SK-N-SH (cell line): ENCODE data around the gene UTS2. TPM values are rescaled to one million over a fixed set of nuclear protein-coding genes. Genes with fewer than 3 reads are reported as not detected.

Experiments used
- CTCF ChIA-PET: fragments of 300-600, 350-600 bp; formaldehyde crosslinking; extraction: SDS; loops from one replicate; lab custom pipeline; 2021; lab: Yijun Ruan, JAX
- POLR2A ChIA-PET: fragments of 350-600 bp; sonication (Branson Sonifier 250); formaldehyde crosslinking; extraction: SDS; loops from one replicate; lab custom pipeline; 2020; ENCODE audit warnings: antibody characterized with exemption, inconsistent platforms; lab: Yijun Ruan, JAX
- DNase-seq: peaks from one replicate; pipeline ENCODE4 v3.0.0; 2012
- H2AFZ ChIP-seq: fragments of 200-600 bp; sonication (generic); 2 replicates; pipeline ENCODE4 v1.8.1; 2016; ENCODE audit warnings: antibody characterized with exemption, mild to moderate bottlenecking, low read depth
- H3F3A ChIP-seq: fragments of 200-600 bp; sonication (generic); replicated peaks from 2 replicates; pipeline ENCODE3; 2016; ENCODE audit warnings: antibody characterized with exemption, mild to moderate bottlenecking; ENCODE audit not compliant: insufficient read depth
- H3K27ac ChIP-seq, 2 experiments: fragments of 200-500 bp in 1 of 2; fragments of 200-600 bp in 1 of 2; sonication (Bioruptor generic) in 1 of 2; sonication (generic), shearing (Covaris generic) in 1 of 2; 2 replicates each; pipeline versions ENCODE4 v1.5.1 to v1.6.1; 2014 to 2016; ENCODE audit warnings: low read depth in 2 of 2, inconsistent platforms in 1 of 2, low read length in 1 of 2, mild to moderate bottlenecking in 1 of 2, mixed read lengths in 1 of 2
- H3K27me3 ChIP-seq: fragments of 200-600 bp; sonication (generic), shearing (Covaris generic); 2 replicates; pipeline ENCODE4 v1.6.1; 2016; ENCODE audit warnings: mixed run types; ENCODE audit not compliant: insufficient read depth
- H3K36me3 ChIP-seq, 2 experiments: fragments of 200-500 bp in 1 of 2; fragments of 200-600 bp in 1 of 2; sonication (Bioruptor generic) in 1 of 2; sonication (generic) in 1 of 2; replicated peaks in 1 of 2; 2 replicates each; pipeline versions ENCODE3 to v1.5.1; 2014 to 2016; ENCODE audit warnings: low read length in 1 of 2, mild to moderate bottlenecking in 1 of 2; ENCODE audit not compliant: insufficient read depth in 2 of 2, control insufficient read depth in 1 of 2
- H3K4me1 ChIP-seq, 2 experiments: fragments of 200-500 bp in 1 of 2; fragments of 200-600 bp in 1 of 2; sonication (Bioruptor generic) in 1 of 2; sonication (generic), shearing (Covaris generic) in 1 of 2; 2 replicates each; pipeline versions ENCODE4 v1.5.1 to v1.6.1; 2014 to 2016; ENCODE audit warnings: low read depth in 1 of 2, low read length in 1 of 2, mixed run types in 1 of 2; ENCODE audit not compliant: insufficient read depth in 2 of 2, control insufficient read depth in 1 of 2
- H3K4me2 ChIP-seq: fragments of 200-600 bp; sonication (generic), shearing (Covaris generic); 2 replicates; pipeline ENCODE4 v1.6.1; 2017; ENCODE audit warnings: mixed run types
- H3K4me3 ChIP-seq, 2 experiments: fragments of 200-500 bp in 1 of 2; fragments of 200-600 bp in 1 of 2; sonication (Bioruptor generic) in 1 of 2; sonication (generic), shearing (Covaris generic) in 1 of 2; 2 replicates each; pipeline versions ENCODE4 v1.5.1 to v1.8.1; 2014 to 2016; ENCODE audit warnings: low read depth in 2 of 2, inconsistent platforms in 1 of 2, low read length in 1 of 2, mild to moderate bottlenecking in 1 of 2, mixed read lengths in 1 of 2, moderate library complexity in 1 of 2
- H3K79me2 ChIP-seq: fragments of 200-600 bp; sonication (generic); 2 replicates; pipeline ENCODE4 v1.8.1; 2017; ENCODE audit warnings: mild to moderate bottlenecking; ENCODE audit not compliant: insufficient read depth
- H3K9ac ChIP-seq: fragments of 200-600 bp; sonication (generic); 2 replicates; pipeline ENCODE4 v1.6.1; 2017; ENCODE audit warnings: mixed run types
- H3K9me2 ChIP-seq: fragments of 200-600 bp; sonication (generic); 2 replicates; pipeline ENCODE4 v1.6.1; 2017; ENCODE audit warnings: mixed run types
- H3K9me3 ChIP-seq: fragments of 200-600 bp; sonication (generic); 2 replicates; pipeline ENCODE4 v1.6.1; 2017; ENCODE audit warnings: mixed run types, mild to moderate bottlenecking, moderate library complexity
- H4K20me1 ChIP-seq: fragments of 200-600 bp; sonication (generic); 2 replicates; pipeline ENCODE4 v1.6.1; 2017; ENCODE audit warnings: mild to moderate bottlenecking, mixed run types; ENCODE audit not compliant: insufficient read depth
- CHD2 ChIP-seq: fragments of 150-350 bp; IDR thresholded peaks from 2 replicates; pipeline ENCODE4 v1.6.1; 2018; ENCODE audit warnings: low read length; ENCODE audit not compliant: partially characterized antibody
- FOXJ3 ChIP-seq: sonication (generic); formaldehyde crosslinking; IDR thresholded peaks from 2 replicates; pipeline ENCODE4 v1.5.1; 2020; ENCODE audit warnings: mild to moderate bottlenecking, missing genetic modification reagents
- FOXM1 ChIP-seq: IDR thresholded peaks from 2 replicates; pipeline ENCODE4 v1.4.0; 2012; ENCODE audit warnings: low read depth, mild to moderate bottlenecking
- JUND ChIP-seq: IDR thresholded peaks from 2 replicates; pipeline ENCODE4 v1.4.0; 2012
- MEF2A ChIP-seq: IDR thresholded peaks from 2 replicates; pipeline ENCODE4 v1.4.0; 2012; ENCODE audit warnings: low read depth, borderline replicate concordance
- MXI1 ChIP-seq: IDR thresholded peaks from 2 replicates; pipeline ENCODE4 v1.6.1; 2012; ENCODE audit warnings: mild to moderate bottlenecking, low read depth, low read length, improper control_type of control experiment
- PBX3 ChIP-seq: IDR thresholded peaks from 2 replicates; pipeline ENCODE4; 2012
- POLR2AphosphoS5 ChIP-seq: IDR thresholded peaks from 2 replicates; pipeline ENCODE4 v1.6.1; 2012; ENCODE audit warnings: low read depth, low read length
- RCOR1 ChIP-seq: fragments of 150-350 bp; IDR thresholded peaks from 2 replicates; pipeline ENCODE4 v1.6.1; 2017; ENCODE audit warnings: antibody characterized with exemption, low read length
- TAF1 ChIP-seq: IDR thresholded peaks from 2 replicates; pipeline ENCODE4 v1.6.1; 2012; ENCODE audit warnings: low read depth, mild to moderate bottlenecking, low read length, moderate library complexity, borderline replicate concordance
- TEAD4 ChIP-seq: IDR thresholded peaks from 2 replicates; pipeline ENCODE4 v1.4.0; 2012; ENCODE audit warnings: mild to moderate bottlenecking, borderline replicate concordance; ENCODE audit not compliant: insufficient read depth
- WGBS: methylation state at CpG from one replicate; pipeline ENCODE4 v1.1.6; 2017; ENCODE audit warnings: low lambda C conversion rate; 5-methylcytosine and 5-hydroxymethylcytosine counted together
- polyA plus RNA-seq, 3 experiments: library from polyadenylated mRNA; depleted of rRNA; stranded (reverse); fragments of >200 nt; gene quantifications; 2 replicates each; pipeline ENCODE4 v1.2.3, GENCODE V29; 2012
- TF ChIP-seq, protein P1 (sequence below): fragments of 200-600 bp; sonication (generic); IDR thresholded peaks from 2 replicates; pipeline ENCODE4 v1.6.1; 2017; ENCODE audit warnings: antibody characterized with exemption, mild to moderate bottlenecking, moderate library complexity
- TF ChIP-seq, protein P2 (sequence below): fragments of 150-350 bp; IDR thresholded peaks from 2 replicates; pipeline ENCODE4 v1.6.1; 2017; ENCODE audit warnings: antibody characterized with exemption, low read length, low read depth, borderline replicate concordance
- TF ChIP-seq, protein P3 (sequence below): IDR thresholded peaks from 2 replicates; pipeline ENCODE4 v1.4.0; 2012; ENCODE audit warnings: low read depth, borderline replicate concordance

Gene UTS2
- polyA plus RNA-seq, 1 of the 3 experiments (the other 2 are of a cell fraction), result 0.13 TPM

DNA sequence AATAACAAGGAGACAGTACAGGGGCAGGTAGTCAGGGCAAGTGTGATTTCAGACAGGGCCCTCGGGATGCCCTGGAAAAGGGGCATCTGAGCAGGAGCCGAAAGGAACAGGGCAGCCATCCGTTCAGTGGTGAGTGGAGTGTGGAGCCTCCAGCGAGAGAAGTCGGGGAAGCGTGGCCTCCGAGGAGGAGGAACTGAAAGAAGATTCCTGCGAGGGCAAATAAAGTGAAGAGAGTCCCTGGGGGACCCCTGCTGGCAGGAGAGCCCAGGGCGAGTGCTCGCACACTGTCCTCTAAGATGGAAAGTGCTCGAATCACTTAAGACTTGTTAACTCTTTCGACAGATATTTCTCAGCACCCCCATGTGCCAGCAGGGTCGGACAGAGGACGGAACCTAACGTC is 3.5 kb upstream of the UTS2 start:
- no peaks in the 10 kb centered on the region for H3K27me3 ChIP-seq
- no peak overlapping the region for H3K9ac ChIP-seq
- H3F3A ChIP-seq, result no peaks in the 10 kb centered on the region
- H3K27ac ChIP-seq, result no peak overlapping the region
- H2AFZ ChIP-seq, result no peak overlapping the region
- H3K9me3 ChIP-seq, result no peaks in the 10 kb centered on the region
- no peaks in the 10 kb centered on the region for H3K9me2 ChIP-seq
- H3K4me1 ChIP-seq, result no peaks in the 10 kb centered on the region; a peak in 1 of 4 replicates
- ChIA-PET POLR2A (no interaction called here), CTCF (interaction anchor here (1.3 to 1.7 kb wide), 2 partner anchors 10 to 15 kb away, joined by 3 read pairs; no protein-coding TSS in a partner anchor)
- no peaks in the 10 kb centered on the region for H3K79me2 ChIP-seq
- H3K36me3 ChIP-seq, result no peaks in the 10 kb centered on the region
- H4K20me1 ChIP-seq, result no peaks in the 10 kb centered on the region
- H3K4me2 ChIP-seq, result no peak overlapping the region
- TF ChIP-seq POLR2AphosphoS5, result no peak
- WGBS, result 83% methylated on average over 15 of the region's 15 CpGs
- H3K4me3 ChIP-seq, result no peak overlapping the region
- no peak for DNase-seq

DNA sequence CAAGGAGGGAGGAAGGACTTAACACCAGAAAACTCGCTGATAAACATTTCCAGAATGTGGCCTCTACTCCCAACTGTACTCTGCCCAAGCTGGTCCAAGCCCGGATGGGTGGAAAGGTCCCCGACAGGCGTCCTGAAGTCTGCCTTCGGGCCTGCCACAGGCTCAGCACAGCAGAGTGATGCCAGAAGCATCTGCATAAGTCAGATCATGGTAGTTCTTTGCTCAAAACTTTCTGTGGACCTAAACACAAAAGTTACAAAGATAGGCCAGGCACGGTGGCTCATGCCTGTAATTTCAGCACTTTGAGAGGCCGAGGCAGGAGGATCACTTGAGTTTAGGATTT is 790 bp upstream of the UTS2 start:
- Histone ChIP-seq H3K9ac (no peak overlapping the region), H3K36me3 (no peaks in the 10 kb centered on the region), H4K20me1 (no peaks in the 10 kb centered on the region), H3K79me2 (no peaks in the 10 kb centered on the region), H3K27ac (no peak overlapping the region), H3K9me2 (no peaks in the 10 kb centered on the region), H3K4me1 (no peaks in the 10 kb centered on the region; a peak in 1 of 4 replicates), H3K4me2 (no peak overlapping the region), H3K9me3 (no peaks in the 10 kb centered on the region), H3F3A (no peaks in the 10 kb centered on the region), H3K4me3 (no peak overlapping the region), H3K27me3 (no peaks in the 10 kb centered on the region), H2AFZ (no peak overlapping the region)
- ChIA-PET CTCF (no interaction called here), POLR2A (no interaction called here)
- DNase-seq, result no peak
- TF ChIP-seq, protein P1, sequence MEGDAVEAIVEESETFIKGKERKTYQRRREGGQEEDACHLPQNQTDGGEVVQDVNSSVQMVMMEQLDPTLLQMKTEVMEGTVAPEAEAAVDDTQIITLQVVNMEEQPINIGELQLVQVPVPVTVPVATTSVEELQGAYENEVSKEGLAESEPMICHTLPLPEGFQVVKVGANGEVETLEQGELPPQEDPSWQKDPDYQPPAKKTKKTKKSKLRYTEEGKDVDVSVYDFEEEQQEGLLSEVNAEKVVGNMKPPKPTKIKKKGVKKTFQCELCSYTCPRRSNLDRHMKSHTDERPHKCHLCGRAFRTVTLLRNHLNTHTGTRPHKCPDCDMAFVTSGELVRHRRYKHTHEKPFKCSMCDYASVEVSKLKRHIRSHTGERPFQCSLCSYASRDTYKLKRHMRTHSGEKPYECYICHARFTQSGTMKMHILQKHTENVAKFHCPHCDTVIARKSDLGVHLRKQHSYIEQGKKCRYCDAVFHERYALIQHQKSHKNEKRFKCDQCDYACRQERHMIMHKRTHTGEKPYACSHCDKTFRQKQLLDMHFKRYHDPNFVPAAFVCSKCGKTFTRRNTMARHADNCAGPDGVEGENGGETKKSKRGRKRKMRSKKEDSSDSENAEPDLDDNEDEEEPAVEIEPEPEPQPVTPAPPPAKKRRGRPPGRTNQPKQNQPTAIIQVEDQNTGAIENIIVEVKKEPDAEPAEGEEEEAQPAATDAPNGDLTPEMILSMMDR, result no peak
- TF ChIP-seq MXI1 (no peak), TEAD4 (no peak), JUND (no peak), TAF1 (no peak), PBX3 (no peak), FOXJ3 (no peak), FOXM1 (no peak), POLR2AphosphoS5 (no peak), RCOR1 (no peak), CHD2 (no peak), MEF2A (no peak)
- TF ChIP-seq, protein P2, sequence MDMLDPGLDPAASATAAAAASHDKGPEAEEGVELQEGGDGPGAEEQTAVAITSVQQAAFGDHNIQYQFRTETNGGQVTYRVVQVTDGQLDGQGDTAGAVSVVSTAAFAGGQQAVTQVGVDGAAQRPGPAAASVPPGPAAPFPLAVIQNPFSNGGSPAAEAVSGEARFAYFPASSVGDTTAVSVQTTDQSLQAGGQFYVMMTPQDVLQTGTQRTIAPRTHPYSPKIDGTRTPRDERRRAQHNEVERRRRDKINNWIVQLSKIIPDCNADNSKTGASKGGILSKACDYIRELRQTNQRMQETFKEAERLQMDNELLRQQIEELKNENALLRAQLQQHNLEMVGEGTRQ, result no peak
- TF ChIP-seq, protein P3, sequence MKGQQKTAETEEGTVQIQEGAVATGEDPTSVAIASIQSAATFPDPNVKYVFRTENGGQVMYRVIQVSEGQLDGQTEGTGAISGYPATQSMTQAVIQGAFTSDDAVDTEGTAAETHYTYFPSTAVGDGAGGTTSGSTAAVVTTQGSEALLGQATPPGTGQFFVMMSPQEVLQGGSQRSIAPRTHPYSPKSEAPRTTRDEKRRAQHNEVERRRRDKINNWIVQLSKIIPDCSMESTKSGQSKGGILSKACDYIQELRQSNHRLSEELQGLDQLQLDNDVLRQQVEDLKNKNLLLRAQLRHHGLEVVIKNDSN, result no peak
- WGBS, result 81% methylated on average over 2 of the region's 7 CpGs
